Colonic mucosa (tissue), 4 donors: ENCODE data around the gene NCAM1. TPM values are rescaled to one million over a fixed set of nuclear protein-coding genes. Genes with fewer than 3 reads are reported as not detected.

ENCODE experiments used
- DNase-seq: peaks from one replicate; pipeline ENCODE4 v3.0.0-alpha.2; 2020
- H3K27ac ChIP-seq: fragments of 200-600 bp; one replicate; pipeline ENCODE4 v1.8.0; 2021
- H3K27me3 ChIP-seq: fragments of 200-600 bp; one replicate; pipeline ENCODE4 v1.8.0; 2021
- H3K36me3 ChIP-seq: fragments of 200-600 bp; one replicate; pipeline ENCODE4 v1.8.0; 2021
- H3K4me1 ChIP-seq: fragments of 200-600 bp; one replicate; pipeline ENCODE4 v1.8.0; 2021; ENCODE audit warnings: mild to moderate bottlenecking
- H3K4me3 ChIP-seq: fragments of 200-600 bp; one replicate; pipeline ENCODE4 v1.8.0; 2021
- H3K9ac ChIP-seq, 2 donors: one replicate each; pipeline ENCODE4 v1.7.0; 2013; ENCODE audit warnings: control low read depth in 2 of 2, low read depth in 2 of 2, low read length in 2 of 2
- H3K9me3 ChIP-seq: fragments of 200-600 bp; one replicate; pipeline ENCODE4 v1.8.0; 2021
- CTCF ChIP-seq: fragments of 200-600 bp; IDR thresholded peaks from one replicate; pipeline ENCODE4 v1.8.0; 2022; ENCODE audit warnings: antibody characterized with exemption, mild to moderate bottlenecking
- intact Hi-C: fragments of 100-400 bp; cut with DNase I; formaldehyde crosslinking; loops from one replicate; pipeline ENCODE4 v1.14.1; 2022
- total RNA-seq, 2 donors: library from RNA; stranded (reverse); fragmentation: NEBNext Ultra II Directional in 1 of 2; extraction: Animal tissue kit (Norgen Biotek cat#: 25700) in 1 of 2; gene quantifications; one replicate each; pipeline ENCODE4 v1.2.1, GENCODE V29; 2021
- donor health status: healthy.
- donor health status: DM: no; HTN: no; CAD: no.
- donor health status: DM: no; HTN: no; CAD: no.

The NCAM1 gene
- total RNA-seq, 2 donors from 2014 or later: 2.3 to 10.7 TPM

GRCh38 chr11:113129261-113129992 lies 168.2 kb downstream of the NCAM1 start:
- H3K9me3 ChIP-seq: no peaks in the 10 kb centered on the region
- no peak overlapping the region for H3K27ac ChIP-seq
- H3K36me3 ChIP-seq: no peaks in the 10 kb centered on the region
- intact Hi-C loops: no loop called here
- no peaks in the 10 kb centered on the region for H3K4me1 ChIP-seq
- H3K4me3 ChIP-seq: no peak overlapping the region
- DNase-seq: no peak
- no peak overlapping the region for H3K9ac ChIP-seq
- H3K27me3 ChIP-seq: no peaks in the 10 kb centered on the region
- no peak for TF ChIP-seq CTCF

GRCh38 chr11:113131036-113131775 lies 170.0 kb downstream of the NCAM1 start:
- no peak for TF ChIP-seq CTCF
- DNase-seq: no peak
- H3K9me3 ChIP-seq: no peaks in the 10 kb centered on the region
- H3K4me1 ChIP-seq: no peaks in the 10 kb centered on the region
- no peaks in the 10 kb centered on the region for H3K27me3 ChIP-seq
- intact Hi-C loops: no loop called here
- H3K36me3 ChIP-seq: no peaks in the 10 kb centered on the region
- H3K9ac ChIP-seq: no peak overlapping the region
- no peak overlapping the region for H3K4me3 ChIP-seq
- no peak overlapping the region for H3K27ac ChIP-seq

- Histone ChIP-seq H3K4me3 (no peak overlapping the region), H3K27ac (no peak overlapping the region), H3K4me1 (no peaks in the 10 kb centered on the region), H3K9me3 (no peaks in the 10 kb centered on the region), H3K36me3 (no peaks in the 10 kb centered on the region), H3K27me3 (no peaks in the 10 kb centered on the region), H3K9ac (no peak overlapping the region)
- intact Hi-C loops: no loop called here
- TF ChIP-seq CTCF: no peak
- DNase-seq: no peak
These were observed 171.9 kb downstream of the NCAM1 start for GRCh38 chr11:113133071-113133470.

- H3K27me3 ChIP-seq: no peaks in the 10 kb centered on the region
- H3K4me3 ChIP-seq: no peak overlapping the region
- no peak for DNase-seq
- no peaks in the 10 kb centered on the region for H3K4me1 ChIP-seq
- intact Hi-C loops: no loop called here
- no peak overlapping the region for H3K27ac ChIP-seq
- no peak for TF ChIP-seq CTCF
- no peak overlapping the region for H3K9ac ChIP-seq
- no peaks in the 10 kb centered on the region for H3K9me3 ChIP-seq
- no peaks in the 10 kb centered on the region for H3K36me3 ChIP-seq
These were observed 173.4 kb downstream of the NCAM1 start for GRCh38 chr11:113134626-113135025.

GRCh38 chr11:113137713-113138529 lies 176.7 kb downstream of the NCAM1 start:
- no peaks in the 10 kb centered on the region for H3K4me1 ChIP-seq
- no peak for TF ChIP-seq CTCF
- no peaks in the 10 kb centered on the region for H3K9me3 ChIP-seq
- H3K4me3 ChIP-seq: no peak overlapping the region
- H3K36me3 ChIP-seq: no peaks in the 10 kb centered on the region
- no peak overlapping the region for H3K9ac ChIP-seq
- intact Hi-C loops: no loop called here
- H3K27ac ChIP-seq: no peak overlapping the region
- H3K27me3 ChIP-seq: no peaks in the 10 kb centered on the region
- DNase-seq: no peak
